ENCODE data around the gene AUTS2.

Gene AUTS2

DNA sequence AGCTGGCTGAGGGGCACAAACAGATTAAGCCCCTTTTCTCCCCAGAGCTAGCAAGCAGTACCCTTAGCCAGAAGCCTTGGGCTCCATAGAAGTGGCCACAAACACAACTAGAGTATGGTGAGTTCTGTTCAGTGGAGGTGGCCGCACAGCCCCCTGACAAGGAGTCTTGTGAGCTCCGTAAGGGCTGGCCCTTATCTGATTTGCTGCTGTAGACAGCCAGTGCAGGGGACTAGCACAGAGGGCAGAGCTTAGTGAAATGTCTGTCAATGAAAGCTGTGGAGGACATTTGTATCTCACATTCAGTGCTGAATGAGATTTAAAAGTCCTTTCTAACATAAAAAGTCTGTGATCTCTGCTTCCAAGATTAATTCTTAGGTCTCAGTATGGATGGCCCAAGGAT is 137.3 kb downstream of the AUTS2 start:
- TF ChIP-seq GABPA (IDR thresholded peaks at IDR 0.05; ENCODE audit: low read depth), result no peak
- no peak for TF ChIP-seq SPI1 (IDR thresholded peaks at IDR 0.05; ENCODE audit: borderline replicate concordance, low read depth)
- TF ChIP-seq, protein P1, sequence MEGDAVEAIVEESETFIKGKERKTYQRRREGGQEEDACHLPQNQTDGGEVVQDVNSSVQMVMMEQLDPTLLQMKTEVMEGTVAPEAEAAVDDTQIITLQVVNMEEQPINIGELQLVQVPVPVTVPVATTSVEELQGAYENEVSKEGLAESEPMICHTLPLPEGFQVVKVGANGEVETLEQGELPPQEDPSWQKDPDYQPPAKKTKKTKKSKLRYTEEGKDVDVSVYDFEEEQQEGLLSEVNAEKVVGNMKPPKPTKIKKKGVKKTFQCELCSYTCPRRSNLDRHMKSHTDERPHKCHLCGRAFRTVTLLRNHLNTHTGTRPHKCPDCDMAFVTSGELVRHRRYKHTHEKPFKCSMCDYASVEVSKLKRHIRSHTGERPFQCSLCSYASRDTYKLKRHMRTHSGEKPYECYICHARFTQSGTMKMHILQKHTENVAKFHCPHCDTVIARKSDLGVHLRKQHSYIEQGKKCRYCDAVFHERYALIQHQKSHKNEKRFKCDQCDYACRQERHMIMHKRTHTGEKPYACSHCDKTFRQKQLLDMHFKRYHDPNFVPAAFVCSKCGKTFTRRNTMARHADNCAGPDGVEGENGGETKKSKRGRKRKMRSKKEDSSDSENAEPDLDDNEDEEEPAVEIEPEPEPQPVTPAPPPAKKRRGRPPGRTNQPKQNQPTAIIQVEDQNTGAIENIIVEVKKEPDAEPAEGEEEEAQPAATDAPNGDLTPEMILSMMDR (IDR thresholded peaks at IDR 0.05; ENCODE audit: insufficient read depth, low read length), result no peak
- TF ChIP-seq POLR2AphosphoS5 (IDR thresholded peaks at IDR 0.05; ENCODE audit: low read depth), result no peak
- TF ChIP-seq, protein P2, sequence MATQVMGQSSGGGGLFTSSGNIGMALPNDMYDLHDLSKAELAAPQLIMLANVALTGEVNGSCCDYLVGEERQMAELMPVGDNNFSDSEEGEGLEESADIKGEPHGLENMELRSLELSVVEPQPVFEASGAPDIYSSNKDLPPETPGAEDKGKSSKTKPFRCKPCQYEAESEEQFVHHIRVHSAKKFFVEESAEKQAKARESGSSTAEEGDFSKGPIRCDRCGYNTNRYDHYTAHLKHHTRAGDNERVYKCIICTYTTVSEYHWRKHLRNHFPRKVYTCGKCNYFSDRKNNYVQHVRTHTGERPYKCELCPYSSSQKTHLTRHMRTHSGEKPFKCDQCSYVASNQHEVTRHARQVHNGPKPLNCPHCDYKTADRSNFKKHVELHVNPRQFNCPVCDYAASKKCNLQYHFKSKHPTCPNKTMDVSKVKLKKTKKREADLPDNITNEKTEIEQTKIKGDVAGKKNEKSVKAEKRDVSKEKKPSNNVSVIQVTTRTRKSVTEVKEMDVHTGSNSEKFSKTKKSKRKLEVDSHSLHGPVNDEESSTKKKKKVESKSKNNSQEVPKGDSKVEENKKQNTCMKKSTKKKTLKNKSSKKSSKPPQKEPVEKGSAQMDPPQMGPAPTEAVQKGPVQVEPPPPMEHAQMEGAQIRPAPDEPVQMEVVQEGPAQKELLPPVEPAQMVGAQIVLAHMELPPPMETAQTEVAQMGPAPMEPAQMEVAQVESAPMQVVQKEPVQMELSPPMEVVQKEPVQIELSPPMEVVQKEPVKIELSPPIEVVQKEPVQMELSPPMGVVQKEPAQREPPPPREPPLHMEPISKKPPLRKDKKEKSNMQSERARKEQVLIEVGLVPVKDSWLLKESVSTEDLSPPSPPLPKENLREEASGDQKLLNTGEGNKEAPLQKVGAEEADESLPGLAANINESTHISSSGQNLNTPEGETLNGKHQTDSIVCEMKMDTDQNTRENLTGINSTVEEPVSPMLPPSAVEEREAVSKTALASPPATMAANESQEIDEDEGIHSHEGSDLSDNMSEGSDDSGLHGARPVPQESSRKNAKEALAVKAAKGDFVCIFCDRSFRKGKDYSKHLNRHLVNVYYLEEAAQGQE (IDR thresholded peaks at IDR 0.05; ENCODE audit: insufficient replicate concordance, low read depth), result no peak
- Histone ChIP-seq H3K27me3 (ENCODE audit: insufficient read depth, poor library complexity, severe bottlenecking) (no peaks in the 10 kb centered on the region), H3K27ac (replicated peaks) (no peak overlapping the region), H3K4me3 (replicated peaks; ENCODE audit: insufficient read depth, low read length) (no peak overlapping the region)
- no peak for DNase-seq (ENCODE audit: low read depth in 1 of 2, low spot score in 1 of 2)

DNA sequence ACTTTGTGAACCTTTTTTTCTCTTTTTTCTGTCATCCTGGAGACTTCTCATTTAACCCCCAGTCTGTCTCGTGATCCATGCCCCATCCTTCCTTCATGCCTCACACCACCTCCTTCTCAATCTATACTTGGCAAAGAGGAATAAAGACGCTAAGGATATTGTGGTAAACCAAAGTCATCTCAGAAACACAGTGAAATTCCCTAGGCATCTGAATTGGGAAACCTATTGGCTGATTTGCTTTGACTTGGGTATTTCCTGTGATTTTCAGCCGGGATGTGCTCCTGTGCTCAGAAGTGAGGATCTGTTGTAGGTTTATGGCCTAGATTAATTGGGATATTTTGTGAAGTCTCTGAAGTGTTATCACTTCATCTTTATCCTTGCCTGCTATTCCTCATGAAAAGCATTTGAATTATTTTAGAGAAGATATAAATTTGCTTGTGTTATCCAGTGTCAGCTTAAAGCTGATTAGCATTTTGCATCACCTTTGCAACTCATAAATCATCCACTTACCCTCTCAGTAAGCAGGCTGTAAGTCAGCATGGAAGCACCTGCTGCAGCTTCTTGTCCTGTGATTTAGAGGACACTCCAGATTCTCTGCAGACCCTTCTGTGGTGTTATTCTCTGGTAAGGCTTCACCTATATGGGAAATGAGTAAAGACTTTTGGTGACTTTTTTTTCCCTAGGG is 138.0 kb downstream of the AUTS2 start:
- DNase-seq (ENCODE audit: low read depth in 1 of 2, low spot score in 1 of 2), result no peak
- Histone ChIP-seq H3K4me3 (replicated peaks; ENCODE audit: insufficient read depth, low read length) (no peak overlapping the region), H3K27ac (replicated peaks) (no peak overlapping the region), H3K27me3 (ENCODE audit: insufficient read depth, poor library complexity, severe bottlenecking) (no peaks in the 10 kb centered on the region)
- TF ChIP-seq GABPA (IDR thresholded peaks at IDR 0.05; ENCODE audit: low read depth) (no peak), SPI1 (IDR thresholded peaks at IDR 0.05; ENCODE audit: borderline replicate concordance, low read depth) (no peak), POLR2AphosphoS5 (IDR thresholded peaks at IDR 0.05; ENCODE audit: low read depth) (no peak)
- TF ChIP-seq, protein P1 (IDR thresholded peaks at IDR 0.05; ENCODE audit: insufficient read depth, low read length), result no peak
- TF ChIP-seq, protein P2 (IDR thresholded peaks at IDR 0.05; ENCODE audit: insufficient replicate concordance, low read depth), result no peak

DNA sequence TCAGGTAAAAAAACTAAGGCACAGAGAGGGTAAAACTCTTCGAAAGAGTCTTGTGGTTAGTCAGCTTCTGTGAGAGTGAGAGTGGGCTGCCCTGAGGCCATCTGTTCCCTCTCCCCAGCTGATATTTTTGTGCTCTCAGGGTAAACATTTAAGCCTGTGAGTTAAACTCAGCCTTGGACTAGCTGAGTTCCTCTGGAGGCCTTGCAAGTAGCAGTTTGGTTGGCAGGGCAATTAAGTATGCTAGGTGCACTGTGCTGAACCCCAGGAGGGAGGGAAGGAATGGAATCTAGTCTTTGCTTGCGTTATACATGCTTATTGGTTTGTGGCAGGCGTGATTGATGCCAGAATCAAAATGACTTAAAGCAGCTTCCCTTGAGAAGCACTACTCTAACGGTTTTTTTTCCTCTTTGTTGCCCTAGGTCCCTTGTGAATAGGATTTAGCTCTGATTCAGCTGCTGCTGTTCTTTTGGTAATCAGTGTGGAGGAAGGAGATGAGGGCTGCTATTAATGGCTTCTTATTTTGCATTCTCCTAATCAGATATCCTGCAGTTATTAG is 140.2 kb downstream of the AUTS2 start:
- no peak for TF ChIP-seq POLR2AphosphoS5 (IDR thresholded peaks at IDR 0.05; ENCODE audit: low read depth)
- TF ChIP-seq SPI1 (IDR thresholded peaks at IDR 0.05; ENCODE audit: borderline replicate concordance, low read depth), result no peak
- TF ChIP-seq, protein P2 (IDR thresholded peaks at IDR 0.05; ENCODE audit: insufficient replicate concordance, low read depth), result no peak
- TF ChIP-seq GABPA (IDR thresholded peaks at IDR 0.05; ENCODE audit: low read depth), result no peak
- TF ChIP-seq, protein P1 (IDR thresholded peaks at IDR 0.05; ENCODE audit: insufficient read depth, low read length), result no peak
- Histone ChIP-seq H3K27ac (replicated peaks) (no peak overlapping the region), H3K4me3 (replicated peaks; ENCODE audit: insufficient read depth, low read length) (no peak overlapping the region), H3K27me3 (ENCODE audit: insufficient read depth, poor library complexity, severe bottlenecking) (no peaks in the 10 kb centered on the region)
- DNase-seq (ENCODE audit: low read depth in 1 of 2, low spot score in 1 of 2), result no peak

Measured in HL-60 (cell line).